Gastroesophageal sphincter (tissue), 3 donors: Measurements from ENCODE around the gene RPLP1.

Experiments
- EP300 ChIP-seq: sonication (generic); formaldehyde crosslinking; IDR thresholded peaks from one replicate; pipeline ENCODE4 v1.6.1; 2017; ENCODE audit warnings: antibody characterized with exemption, mild to moderate bottlenecking
- POLR2A ChIP-seq, 2 donors: fragments of 450-650 bp; IDR thresholded peaks; one replicate each; pipeline ENCODE4 v1.6.1; 2017; ENCODE audit warnings: antibody characterized with exemption in 2 of 2, mild to moderate bottlenecking in 2 of 2, moderate library complexity in 1 of 2
- POLR2AphosphoS5 ChIP-seq: sonication (generic); formaldehyde crosslinking; IDR thresholded peaks from one replicate; pipeline ENCODE4 v1.6.1; 2017; ENCODE audit warnings: antibody characterized with exemption
- TF ChIP-seq, protein P1 (sequence below), 4 experiments: fragments of 200-600 bp in 2 of 4; fragments of 450-650 bp in 2 of 4; sonication (generic) in 1 of 4; IDR thresholded peaks; one replicate each; pipeline ENCODE4 v1.5.1; 2017 to 2019; ENCODE audit warnings: antibody characterized with exemption in 4 of 4, mild to moderate bottlenecking in 2 of 4, moderate library complexity in 2 of 4

DNA sequence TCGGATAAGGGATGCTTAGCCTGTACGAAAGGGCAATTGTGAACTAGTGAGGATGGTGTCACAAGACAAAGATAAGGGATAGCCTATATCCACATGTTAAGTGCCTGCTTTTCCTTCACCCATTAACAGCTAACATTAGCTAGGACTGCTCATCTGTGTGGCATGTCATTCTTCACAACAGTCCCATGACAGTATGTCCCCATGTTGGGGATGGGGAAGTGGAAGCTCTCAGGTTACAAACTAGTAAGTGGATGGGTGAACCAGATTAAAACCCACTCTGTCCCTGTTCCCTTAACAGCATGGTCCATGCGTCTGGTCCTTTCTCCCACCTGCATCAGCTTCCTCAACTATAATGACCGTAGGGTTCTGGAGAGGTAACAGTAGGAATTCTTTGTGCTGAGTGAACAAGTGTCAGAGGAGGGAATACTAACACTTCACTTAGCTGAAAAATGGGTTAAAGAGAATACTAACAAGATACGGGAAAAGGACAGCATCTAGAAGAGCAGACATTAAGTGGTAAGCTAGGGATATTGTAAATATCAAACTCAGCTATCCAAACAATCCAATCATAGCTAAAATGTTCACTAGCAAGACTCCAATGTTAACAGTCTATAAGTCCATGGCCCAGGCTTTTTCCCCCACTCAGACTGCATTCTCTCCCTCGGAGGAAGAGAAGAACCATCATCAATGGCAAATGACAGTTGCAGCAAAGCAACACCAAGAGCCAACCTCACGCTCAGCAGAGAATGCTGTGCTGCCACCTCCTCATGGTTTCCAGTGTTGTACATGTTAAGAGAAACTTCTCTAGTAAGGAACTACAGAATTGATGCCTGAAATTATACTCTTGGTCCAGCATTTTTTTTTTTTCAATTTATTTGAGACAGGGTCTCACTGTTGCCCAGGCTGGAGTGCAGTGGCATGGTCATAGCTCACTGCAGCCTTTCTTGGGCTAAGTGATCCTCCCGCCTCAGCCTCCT, 5.0 kb downstream of the RPLP1 start:
- TF ChIP-seq, protein P1, sequence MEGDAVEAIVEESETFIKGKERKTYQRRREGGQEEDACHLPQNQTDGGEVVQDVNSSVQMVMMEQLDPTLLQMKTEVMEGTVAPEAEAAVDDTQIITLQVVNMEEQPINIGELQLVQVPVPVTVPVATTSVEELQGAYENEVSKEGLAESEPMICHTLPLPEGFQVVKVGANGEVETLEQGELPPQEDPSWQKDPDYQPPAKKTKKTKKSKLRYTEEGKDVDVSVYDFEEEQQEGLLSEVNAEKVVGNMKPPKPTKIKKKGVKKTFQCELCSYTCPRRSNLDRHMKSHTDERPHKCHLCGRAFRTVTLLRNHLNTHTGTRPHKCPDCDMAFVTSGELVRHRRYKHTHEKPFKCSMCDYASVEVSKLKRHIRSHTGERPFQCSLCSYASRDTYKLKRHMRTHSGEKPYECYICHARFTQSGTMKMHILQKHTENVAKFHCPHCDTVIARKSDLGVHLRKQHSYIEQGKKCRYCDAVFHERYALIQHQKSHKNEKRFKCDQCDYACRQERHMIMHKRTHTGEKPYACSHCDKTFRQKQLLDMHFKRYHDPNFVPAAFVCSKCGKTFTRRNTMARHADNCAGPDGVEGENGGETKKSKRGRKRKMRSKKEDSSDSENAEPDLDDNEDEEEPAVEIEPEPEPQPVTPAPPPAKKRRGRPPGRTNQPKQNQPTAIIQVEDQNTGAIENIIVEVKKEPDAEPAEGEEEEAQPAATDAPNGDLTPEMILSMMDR (IDR thresholded peaks at IDR 0.05), result no peak
- TF ChIP-seq EP300, result no peak
- no peak for TF ChIP-seq POLR2AphosphoS5
- no peak for TF ChIP-seq POLR2A (IDR thresholded peaks at IDR 0.05)
